DMS153 (cell line): ENCODE measurements around the gene ZC3HAV1L.
"Not testable (repeated sequence)": the region's sequence is repeated elsewhere in the genome, so short reads cannot be mapped to it uniquely, and the experiment has no call there.

Experiments
- DNase-seq: peaks from one replicate; lab custom pipeline; 2025; lab: John Stamatoyannopoulos, UW

ZC3HAV1L gene

DNA sequence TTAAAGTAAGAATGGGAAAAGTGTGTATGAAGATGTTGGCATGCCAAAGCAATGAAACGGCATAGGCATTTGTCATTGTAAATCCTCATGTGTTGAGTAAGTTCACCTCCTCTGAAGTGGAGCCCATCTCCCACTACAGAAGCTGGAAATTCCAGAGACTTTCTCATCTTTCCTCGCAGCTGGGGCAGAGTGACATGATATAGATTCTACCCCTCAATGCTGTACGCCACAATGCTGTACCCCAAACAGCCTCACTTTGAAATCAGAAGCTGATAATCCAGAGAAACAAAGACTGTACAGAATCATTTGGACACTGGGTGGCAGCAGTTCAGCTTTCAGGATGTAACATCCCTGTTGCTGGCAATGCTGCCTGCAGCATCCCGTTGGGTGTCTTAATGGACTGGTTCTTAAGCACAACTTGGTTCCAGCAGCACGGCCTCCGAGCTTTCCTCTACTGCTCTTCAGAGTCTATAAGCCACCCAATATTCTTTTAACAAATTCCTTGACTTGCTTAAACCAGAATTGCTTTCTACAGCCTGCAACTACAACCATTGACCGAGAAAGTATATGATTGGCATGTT is 18.8 kb downstream of the ZC3HAV1L start:
- DNase-seq, result peak; percentile 41

DNA sequence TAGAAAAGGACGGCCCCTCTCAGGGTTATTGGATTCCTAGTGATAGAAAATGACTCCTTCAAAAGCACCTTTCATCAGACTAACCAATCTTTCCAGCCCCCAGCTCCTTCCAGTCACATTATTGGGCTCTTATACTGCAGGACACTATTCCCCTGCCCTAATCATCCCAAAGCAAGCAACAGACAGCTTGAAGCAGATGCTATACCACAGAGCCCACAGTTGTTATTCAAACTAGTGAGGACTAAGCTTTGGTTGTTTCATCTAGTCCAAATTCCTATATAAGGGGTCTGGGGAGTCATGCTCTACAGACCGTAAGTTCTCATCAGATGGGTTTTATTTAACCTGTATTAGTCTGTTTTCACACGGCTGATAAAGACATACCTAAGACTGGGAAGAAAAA is 24.5 kb downstream of the ZC3HAV1L start:
- no peak for DNase-seq

DNA sequence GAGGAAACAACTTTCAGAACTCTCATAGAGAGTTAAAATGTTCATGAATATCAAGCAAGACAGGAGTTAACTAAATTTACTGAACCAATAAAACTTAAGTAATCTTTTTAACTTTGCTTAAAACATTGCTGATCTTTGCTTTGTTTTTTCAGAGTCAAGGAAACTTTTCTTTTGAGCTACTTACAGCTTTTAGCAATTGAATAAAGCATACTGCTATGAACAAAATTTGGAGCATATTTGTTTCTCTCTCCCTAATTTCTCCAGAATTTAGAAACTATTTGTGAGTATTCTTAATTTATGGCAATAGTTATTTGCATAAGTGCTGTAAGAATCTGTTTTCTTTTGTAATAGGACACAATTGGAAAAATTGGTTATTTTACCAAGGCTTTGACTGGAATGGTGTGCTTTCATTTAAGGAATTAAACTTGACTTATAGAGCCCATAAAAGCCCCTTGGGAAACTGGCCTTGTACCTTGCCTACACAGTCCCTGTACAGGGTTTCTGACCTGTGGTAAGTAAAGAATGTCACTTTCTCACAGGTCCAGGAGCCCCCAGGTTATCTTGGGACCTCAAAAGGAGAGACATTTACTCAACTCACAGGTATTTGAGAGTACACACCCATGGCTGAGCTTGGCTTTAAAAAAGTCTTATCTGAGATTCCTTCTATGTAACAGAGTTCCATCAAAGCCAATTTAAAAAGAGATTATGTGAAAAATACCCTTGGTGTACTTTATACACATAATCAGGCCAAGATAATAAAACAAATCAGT is 31.3 kb downstream of the ZC3HAV1L start:
- DNase-seq, result no peak

DNA sequence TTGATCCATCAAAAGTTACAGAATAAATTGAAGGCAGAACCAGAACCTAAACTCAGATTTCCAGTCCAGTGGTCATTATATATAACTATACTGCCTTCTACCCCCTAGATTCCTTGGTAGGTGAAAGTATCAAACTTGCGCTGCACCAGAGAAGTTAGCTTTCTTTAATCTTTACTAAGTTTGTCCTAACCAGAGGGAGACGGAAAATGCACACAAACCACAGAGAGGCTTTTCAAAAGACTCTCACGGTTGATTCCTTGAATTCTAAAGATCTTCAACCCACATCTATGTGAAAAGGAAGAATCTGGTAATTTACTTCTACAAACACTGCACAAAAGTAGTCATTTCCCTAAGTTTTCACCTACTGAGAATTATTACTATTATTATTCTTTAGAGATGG is 36.4 kb downstream of the ZC3HAV1L start:
- no peak for DNase-seq

DNA sequence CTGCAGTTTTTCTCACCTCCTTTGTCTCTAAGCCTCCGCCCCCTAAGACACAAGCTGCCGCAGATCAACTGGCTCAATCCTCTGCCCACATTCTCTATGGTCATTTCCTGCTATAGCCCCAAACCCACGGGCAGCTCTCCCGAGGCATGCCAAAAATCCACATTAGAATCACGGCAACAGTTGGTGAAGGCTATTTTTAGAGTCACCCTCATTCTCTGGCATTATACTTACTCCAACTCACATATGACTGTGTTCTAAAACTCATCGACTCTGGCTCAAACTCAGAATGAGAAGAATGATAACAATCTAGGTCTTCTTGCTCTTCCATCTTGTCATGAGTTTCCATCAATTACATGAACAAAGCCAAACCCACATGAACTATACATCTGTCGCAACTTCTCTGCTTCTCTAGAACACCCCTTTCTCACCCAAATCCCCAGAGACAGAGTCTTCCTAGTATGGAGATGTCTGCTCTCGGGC is 43.8 kb downstream of the ZC3HAV1L start:
- no peak for DNase-seq

DNA sequence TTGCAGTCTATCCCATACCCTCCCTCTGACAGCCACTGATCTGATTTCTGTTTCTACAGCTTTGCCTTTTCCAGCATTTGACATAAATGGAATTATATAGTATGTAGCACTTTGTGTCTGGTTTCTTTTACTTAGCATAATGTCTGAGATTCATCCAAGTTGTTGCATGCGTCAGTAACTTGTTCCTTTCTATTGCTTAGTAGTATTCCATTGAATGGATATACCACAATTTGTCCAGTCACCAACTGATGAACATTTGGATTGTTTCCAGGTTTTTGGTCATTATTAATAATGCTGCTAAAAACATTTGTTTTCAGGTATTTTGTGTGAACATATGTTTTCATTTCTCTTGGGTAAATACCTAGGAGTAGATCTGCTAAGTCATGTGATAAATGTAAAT is 48.2 kb downstream of the ZC3HAV1L start:
- DNase-seq, result no peak

DNA sequence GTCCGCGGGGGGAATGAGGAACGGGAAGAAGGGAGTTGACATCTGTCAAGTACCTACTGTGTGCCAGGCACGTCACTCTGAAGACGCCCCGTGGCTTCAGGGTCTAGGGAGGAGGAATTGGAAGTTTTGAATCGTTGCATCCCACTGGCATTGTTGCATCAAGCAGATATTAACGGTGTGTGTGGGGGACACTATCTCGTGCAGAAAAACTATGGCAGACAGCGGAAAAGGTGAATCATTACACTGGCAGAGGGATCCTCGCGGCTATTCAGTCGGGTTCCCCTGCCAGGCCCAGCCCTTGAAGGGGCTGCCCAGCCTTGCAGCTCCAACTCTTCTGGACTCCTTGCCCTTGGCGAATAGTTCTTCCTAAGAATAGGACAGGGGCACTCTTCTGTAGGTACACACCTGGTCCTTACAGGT is 53.6 kb downstream of the ZC3HAV1L start:
- DNase-seq, result no peak

DNA sequence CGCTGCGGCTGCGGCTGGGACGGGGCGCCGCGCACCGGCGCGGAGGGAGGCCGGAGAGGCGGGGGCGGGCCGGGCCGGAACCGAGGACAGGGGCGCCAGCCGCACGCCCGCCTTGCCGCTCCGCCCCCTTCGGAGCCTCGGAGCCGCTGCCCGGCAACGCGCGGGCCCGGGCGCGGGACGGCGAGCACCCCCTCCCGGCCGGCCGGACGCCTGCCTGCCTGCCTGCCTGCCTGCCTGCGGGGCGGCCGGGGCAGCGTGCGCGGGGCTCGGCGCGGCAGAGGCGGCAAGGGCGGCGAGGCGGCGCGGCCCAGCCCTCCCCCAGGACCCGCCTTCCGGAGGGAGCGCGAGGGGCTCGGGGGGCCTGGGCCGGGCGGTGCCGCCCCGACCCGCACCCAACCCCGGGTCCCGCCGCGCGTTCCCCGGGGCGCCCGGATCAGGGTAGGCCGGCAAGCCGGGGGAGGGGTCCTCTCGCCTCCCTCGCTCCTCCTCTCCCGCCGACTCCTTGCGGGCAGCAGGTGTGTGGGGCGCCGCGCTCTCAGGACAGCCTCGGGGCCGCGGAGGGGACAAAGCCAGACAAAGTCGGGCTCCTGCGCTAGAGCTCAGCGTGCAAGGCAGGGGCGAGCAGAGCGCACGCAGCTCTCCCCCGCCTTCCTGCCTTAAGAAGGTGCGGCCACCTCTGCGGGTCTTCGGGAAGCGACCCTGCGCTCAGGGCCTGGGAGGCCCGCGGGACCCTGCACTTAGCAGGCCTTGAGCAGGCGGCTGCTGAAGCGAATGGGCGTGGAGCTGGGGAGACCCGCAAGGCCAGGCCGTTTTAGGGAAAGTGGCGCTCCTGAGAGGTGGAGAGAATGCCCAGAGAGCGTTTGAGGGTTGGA is 54.3 kb downstream of the ZC3HAV1L start, which contains the start of gene KIAA1549:
KIAA1549 (minus strand) TSS at position 58 of the 872 bp plus-strand sequence. CDS start 120 bp downstream, outside the sequence.
- DNase-seq, result peak; percentile 6

DNA sequence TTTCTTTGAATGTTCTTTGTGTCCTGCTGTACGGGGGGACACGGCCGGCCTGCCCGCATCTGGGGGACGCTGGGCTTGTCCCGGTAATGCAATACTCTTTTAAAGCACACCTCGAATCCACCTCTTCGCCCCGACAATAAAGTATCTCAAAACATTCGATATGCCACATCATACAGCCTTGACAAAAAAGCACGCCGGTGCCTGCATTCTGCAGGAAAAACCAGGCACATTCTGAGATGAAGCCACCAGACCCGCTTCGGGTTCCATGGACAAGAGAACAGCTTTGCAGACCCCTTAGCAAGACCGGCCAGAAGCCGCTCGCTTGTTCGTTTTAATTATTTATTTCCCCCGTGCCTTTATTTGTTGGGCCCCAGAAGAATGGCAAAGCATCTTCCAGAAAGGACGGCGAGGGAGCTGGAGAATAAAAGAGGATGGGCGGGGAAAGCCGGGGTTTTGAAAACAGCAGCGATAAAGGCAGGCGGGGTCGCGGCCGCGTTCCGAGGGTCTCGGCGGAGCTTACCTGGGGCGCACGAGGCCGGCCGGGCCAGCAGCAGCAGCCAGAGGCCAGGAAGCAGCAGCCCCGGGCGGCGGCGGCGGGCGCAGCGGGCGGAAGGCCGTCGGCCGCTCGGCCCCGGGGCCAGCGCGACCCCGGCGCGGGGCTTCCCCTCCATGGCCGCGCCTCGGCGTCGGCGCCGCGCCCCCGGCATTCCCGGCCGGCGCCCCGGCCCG is 55.1 kb downstream of the ZC3HAV1L start:
- DNase-seq, result no peak

DNA sequence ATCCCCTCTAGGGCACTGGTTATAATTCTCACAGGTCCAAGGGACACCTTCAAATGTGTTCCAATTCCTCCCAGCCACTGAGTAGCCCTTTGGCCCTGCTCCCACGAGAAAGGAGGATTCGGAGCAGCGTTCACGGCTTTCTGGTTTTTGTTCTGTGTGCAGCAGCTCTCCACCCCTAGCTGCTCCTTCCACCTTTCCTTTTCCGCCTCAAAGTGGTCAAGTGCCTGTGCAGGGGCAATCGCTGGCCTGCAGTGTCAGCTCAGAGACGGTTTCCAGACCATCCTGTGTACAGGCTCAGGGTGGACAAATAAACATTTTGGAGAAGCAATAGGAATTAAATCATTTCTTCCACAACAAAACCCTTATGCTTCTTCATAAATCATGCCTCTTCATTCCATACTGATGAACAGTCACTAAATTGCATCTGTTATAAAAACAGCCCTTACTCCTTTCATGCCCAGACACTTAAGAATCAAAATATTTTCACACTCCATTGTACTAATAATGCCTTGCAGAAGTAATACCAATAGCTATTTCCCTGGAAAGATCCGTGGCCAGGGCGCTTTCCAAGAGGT is 55.8 kb downstream of the ZC3HAV1L start:
- DNase-seq, result no peak

DNA sequence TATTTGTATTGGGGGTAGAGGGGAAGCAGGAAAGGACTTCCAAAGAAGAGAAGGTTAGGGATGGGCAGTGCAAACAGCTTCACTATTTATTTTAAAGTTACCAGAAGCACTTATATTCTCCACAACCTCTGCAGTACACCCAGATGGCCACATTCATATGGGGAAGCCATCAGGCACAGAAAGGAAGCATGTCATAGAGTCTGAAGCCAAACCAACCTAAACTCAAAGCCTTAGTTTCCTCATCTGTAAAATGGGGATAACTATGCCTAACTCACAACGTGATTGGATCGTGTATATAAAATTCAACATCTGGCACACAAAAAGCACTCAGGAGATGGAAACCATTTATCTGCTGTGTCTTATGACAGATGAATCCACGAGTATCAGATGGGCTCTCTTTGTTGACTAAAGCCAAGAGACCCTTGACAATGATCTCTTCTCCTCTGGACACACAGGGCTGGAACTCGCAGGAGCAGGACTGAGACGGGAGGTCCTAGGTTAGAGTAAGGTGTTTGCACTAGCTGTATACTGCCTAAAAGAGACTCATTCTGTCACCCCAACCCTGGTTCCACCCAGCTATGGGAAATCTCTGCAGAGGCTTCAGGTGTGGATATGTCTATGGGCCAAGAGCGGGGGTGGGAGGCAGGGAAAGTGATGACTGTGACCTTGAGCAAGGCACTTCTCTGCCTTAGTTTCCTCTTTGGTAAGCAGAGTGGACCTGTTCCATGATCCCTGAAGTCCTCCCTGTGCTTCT is 56.4 kb downstream of the ZC3HAV1L start:
- DNase-seq, result no peak

DNA sequence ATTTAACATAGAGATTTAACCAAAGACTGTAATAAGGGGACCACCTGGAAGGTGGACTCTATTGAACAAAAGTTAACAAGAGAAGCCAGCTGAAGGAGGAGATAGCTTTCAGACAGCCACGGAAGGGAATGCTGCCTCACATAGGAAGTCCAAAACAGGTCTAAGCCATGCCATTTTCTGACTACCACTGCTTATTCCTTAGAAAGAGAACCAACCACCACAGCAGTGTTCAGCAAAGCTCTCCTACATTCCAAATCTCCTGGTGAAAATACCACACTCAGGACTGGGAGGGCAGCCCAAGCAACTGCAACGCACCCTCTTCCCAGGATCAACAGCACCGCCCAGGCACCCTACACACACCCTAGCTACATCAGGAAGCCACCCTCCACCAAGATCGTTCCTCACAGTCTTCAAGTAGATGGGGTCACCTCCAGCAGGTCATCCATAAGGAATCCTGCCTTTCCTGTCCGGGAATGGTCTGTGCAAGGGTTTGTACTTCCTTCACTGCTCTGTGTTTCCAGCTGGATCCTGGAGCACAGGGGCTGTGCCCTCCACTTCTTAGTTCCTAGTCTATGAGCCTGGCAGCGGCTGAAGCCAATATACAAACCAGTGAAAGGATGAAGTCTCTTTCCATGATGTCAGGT is 57.2 kb downstream of the ZC3HAV1L start:
- peak; percentile 37 for DNase-seq

DNA sequence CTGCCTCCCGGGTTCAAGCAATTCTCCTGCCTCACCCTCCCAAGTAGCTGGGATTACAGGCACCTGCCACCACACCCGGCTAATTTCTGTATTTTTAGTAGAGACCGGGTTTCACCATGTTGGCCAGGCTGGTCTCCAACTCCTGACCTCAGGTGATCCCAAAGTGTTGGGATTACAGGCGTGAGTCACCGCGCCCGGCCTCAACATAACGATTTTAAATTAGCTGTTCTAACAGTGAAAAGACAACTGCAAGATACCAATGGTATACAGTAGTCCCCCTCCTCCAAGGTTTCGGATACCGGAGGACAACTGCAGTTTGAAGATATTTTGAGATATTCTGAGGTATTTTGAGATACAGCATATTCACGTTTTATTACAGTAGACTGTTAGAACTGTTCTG is 59.7 kb downstream of the ZC3HAV1L start:
- DNase-seq, result not testable (repeated sequence)
